Fibroblast of lung (primary cell): ENCODE data around the gene ZNF443. TPM values are rescaled to one million over a fixed set of nuclear protein-coding genes. Genes with fewer than 3 reads are reported as not detected.
"Not testable (repeated sequence)": the region's sequence is repeated elsewhere in the genome, so short reads cannot be mapped to it uniquely, and the experiment has no call there.

Experiments
- DNase-seq, 2 donors: peaks; one replicate each; pipeline versions ENCODE4 v3.0.0 to v3.0.0-alpha.2; 2010; ENCODE audit warnings: low read depth in 2 of 2
- H2AFZ ChIP-seq: 2 replicates; pipeline ENCODE4 v1.5.1; 2012; ENCODE audit warnings: low read length, control low read depth, inconsistent platforms
- H3K27ac ChIP-seq: 2 replicates; pipeline ENCODE4 v1.5.1; 2011; ENCODE audit warnings: low read length, control low read depth; ENCODE audit not compliant: insufficient read depth
- H3K27me3 ChIP-seq: 2 replicates; pipeline ENCODE4 v1.5.1; 2011; ENCODE audit warnings: mild to moderate bottlenecking, low read length; ENCODE audit not compliant: control insufficient read depth, insufficient read depth
- H3K36me3 ChIP-seq: 2 replicates; pipeline ENCODE4 v1.5.1; 2011; ENCODE audit warnings: low read length; ENCODE audit not compliant: control insufficient read depth, insufficient read depth
- H3K4me1 ChIP-seq: 2 replicates; pipeline ENCODE4 v1.5.1; 2011; ENCODE audit warnings: low read length; ENCODE audit not compliant: control insufficient read depth, insufficient read depth; ENCODE audit errors: extremely low read depth
- H3K4me2 ChIP-seq: 2 replicates; pipeline ENCODE4 v1.5.1; 2011; ENCODE audit warnings: low read length, control low read depth; ENCODE audit not compliant: insufficient read depth; ENCODE audit errors: extremely low read depth
- H3K4me3 ChIP-seq, 4 experiments: fragments of 200-600 bp in 1 of 4; sonication (generic) in 1 of 4; replicated peaks in 1 of 4; 2 replicates each; pipeline ENCODE4 v1.5.1; 2011 to 2016; ENCODE audit warnings: low read length in 4 of 4, low read depth in 3 of 4, mild to moderate bottlenecking in 3 of 4, control low read depth in 2 of 4, inconsistent platforms in 1 of 4, mixed read lengths in 1 of 4; ENCODE audit not compliant: insufficient read depth in 1 of 4; ENCODE audit errors: control extremely low read depth in 1 of 4
- H3K79me2 ChIP-seq: 2 replicates; pipeline ENCODE4 v1.5.1; 2012; ENCODE audit warnings: mild to moderate bottlenecking, low read length, inconsistent platforms; ENCODE audit not compliant: control insufficient read depth, insufficient read depth
- H3K9ac ChIP-seq: 2 replicates; pipeline ENCODE4 v1.5.1; 2011; ENCODE audit warnings: mild to moderate bottlenecking, low read length, control low read depth; ENCODE audit not compliant: insufficient read depth
- H3K9me3 ChIP-seq: 2 replicates; pipeline ENCODE4 v1.5.1; 2012; ENCODE audit warnings: low read depth, low read length; ENCODE audit not compliant: control insufficient read depth, insufficient read depth
- H4K20me1 ChIP-seq: 2 replicates; pipeline ENCODE4 v1.5.1; 2011; ENCODE audit warnings: low read length; ENCODE audit not compliant: control insufficient read depth, insufficient read depth; ENCODE audit errors: extremely low read depth
- EZH2 ChIP-seq: IDR thresholded peaks from 2 replicates; pipeline ENCODE4 v1.5.1; 2012; ENCODE audit warnings: low read length, control low read depth, mild to moderate bottlenecking; ENCODE audit errors: missing control alignments
- polyA plus RNA-seq, 2 donors: library from polyadenylated mRNA; depleted of rRNA in 1 of 2; stranded (reverse) in 1 of 2; unstranded in 1 of 2; fragments of >200 nt; gene quantifications; 2 replicates each; pipeline ENCODE4 v1.2.1, GENCODE V29; 2011 to 2012; ENCODE audit warnings: missing spikeins in 1 of 2
- total RNA-seq: library from RNA; depleted of rRNA; stranded (reverse); fragments of >200 nt; gene quantifications from 2 replicates; pipeline ENCODE4 v1.2.1, GENCODE V29; 2014
- TF ChIP-seq, protein P1 (sequence below), 2 donors: IDR thresholded peaks in 1 of 2; conservative IDR thresholded peaks in 1 of 2; 1 replicate in 1 of 2; 2 replicates in 1 of 2; pipeline ENCODE4 v1.5.1; 2011 to 2012; ENCODE audit warnings: low read length in 2 of 2, control low read depth in 1 of 2, inconsistent platforms in 1 of 2, low read depth in 1 of 2, mild to moderate bottlenecking in 1 of 2

ZNF443 gene
- total and polyA plus RNA-seq, 2 donors (not counting 1 experiment from before 2014, with no cell fraction given) = 1.1 to 2.3 TPM

DNA sequence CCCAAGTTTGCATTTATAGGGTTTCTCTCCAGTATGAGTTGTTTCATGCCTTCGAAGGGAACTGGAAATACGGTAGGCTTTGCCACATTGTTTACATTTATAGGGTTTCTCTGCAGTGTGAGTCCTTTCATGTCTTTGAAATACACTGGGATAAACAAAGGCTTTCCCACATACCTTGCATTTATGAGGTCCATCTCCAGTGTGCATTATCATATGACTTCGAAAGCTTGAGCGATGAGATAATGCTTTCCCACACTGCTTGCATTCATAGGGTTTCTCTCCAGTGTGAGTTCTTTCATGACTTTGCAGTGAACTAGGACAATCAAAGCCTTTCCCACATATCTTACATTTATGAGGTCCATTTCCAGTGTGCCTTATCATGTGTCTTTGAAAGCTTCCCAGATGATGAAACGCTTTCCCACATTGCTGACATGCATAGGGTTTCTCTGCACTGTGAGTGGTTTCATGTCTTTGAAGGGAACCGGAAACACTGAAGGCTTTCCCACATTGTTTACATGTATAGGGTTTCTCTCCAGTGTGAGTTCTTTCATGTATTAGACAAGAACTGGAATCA is 10.0 kb downstream of the ZNF443 start:
- not testable (repeated sequence) for H3K4me3 ChIP-seq, H3K27me3 ChIP-seq, H4K20me1 ChIP-seq, H3K4me1 ChIP-seq, H2AFZ ChIP-seq, H3K36me3 ChIP-seq, DNase-seq, H3K9me3 ChIP-seq, H3K9ac ChIP-seq, H3K79me2 ChIP-seq, H3K4me2 ChIP-seq, H3K27ac ChIP-seq

DNA sequence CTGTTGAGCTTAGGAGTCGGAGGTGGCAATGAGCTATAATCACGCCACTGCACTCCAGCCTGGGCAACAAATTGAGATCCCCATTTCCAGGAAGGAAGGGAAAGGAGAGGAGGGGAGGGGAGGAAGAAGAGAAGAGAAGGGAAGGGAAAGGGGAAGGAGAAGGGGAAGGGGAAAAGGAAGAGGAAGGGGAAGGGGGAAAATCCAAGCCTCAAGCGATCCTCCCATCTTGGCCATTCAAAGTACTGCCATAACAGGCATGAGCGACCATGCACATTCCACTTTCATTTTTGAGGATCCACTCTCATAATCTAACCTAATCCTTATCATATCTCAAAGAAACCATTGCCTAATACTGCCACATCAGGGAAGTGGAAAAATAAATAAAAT is 14.9 kb downstream of the ZNF443 start:
- H3K4me1 ChIP-seq = no peaks in the 10 kb centered on the region
- H3K27me3 ChIP-seq = no peaks in the 10 kb centered on the region
- no peak overlapping the region for H3K27ac ChIP-seq
- no peak overlapping the region for H2AFZ ChIP-seq
- H3K4me3 ChIP-seq = no peak overlapping the region
- H3K36me3 ChIP-seq = no peaks in the 10 kb centered on the region
- no peak overlapping the region for H3K9ac ChIP-seq
- no peaks in the 10 kb centered on the region for H4K20me1 ChIP-seq
- no peak overlapping the region for H3K4me2 ChIP-seq
- no peaks in the 10 kb centered on the region for H3K9me3 ChIP-seq
- no peaks in the 10 kb centered on the region for H3K79me2 ChIP-seq
- no peak for DNase-seq
- TF ChIP-seq EZH2 = no peak
- TF ChIP-seq, protein P1, sequence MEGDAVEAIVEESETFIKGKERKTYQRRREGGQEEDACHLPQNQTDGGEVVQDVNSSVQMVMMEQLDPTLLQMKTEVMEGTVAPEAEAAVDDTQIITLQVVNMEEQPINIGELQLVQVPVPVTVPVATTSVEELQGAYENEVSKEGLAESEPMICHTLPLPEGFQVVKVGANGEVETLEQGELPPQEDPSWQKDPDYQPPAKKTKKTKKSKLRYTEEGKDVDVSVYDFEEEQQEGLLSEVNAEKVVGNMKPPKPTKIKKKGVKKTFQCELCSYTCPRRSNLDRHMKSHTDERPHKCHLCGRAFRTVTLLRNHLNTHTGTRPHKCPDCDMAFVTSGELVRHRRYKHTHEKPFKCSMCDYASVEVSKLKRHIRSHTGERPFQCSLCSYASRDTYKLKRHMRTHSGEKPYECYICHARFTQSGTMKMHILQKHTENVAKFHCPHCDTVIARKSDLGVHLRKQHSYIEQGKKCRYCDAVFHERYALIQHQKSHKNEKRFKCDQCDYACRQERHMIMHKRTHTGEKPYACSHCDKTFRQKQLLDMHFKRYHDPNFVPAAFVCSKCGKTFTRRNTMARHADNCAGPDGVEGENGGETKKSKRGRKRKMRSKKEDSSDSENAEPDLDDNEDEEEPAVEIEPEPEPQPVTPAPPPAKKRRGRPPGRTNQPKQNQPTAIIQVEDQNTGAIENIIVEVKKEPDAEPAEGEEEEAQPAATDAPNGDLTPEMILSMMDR (conservative IDR thresholded peaks at IDR 0.05 in 1 of 2, IDR thresholded peaks at IDR 0.05 in 1 of 2; ENCODE audit: low read depth in 1 of 2, low read length in 2 of 2) = no peak

DNA sequence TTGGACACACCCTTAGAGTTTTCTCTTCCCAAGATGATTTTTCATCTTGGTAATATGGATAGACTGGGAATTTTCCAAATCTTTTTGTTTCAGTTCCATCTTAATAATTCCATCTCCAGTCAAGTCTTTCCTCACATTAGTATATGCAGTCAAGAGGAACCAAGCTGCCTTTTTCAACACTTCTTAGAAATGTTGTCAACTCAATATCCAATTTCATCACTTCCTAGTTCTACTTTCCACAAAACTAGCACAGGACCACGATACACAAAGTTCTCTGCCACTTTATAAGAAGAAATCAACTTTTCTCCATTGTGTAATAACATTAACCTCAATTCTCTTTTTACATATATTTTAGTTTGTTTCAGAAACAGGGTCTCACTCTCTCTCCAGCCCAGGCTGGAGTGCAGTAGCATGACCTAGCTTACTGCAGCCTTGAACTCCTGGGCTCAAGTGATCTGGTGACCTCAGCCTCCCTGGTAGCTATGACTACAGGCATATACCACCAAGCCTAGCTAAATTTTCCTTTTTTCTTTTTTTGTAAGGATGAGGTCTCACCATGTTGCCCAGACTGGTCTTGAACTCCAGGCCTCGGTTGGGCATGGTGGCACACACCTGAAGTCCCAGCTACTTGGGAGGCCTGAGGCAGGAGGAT is 15.5 kb downstream of the ZNF443 start:
- H2AFZ ChIP-seq = no peak overlapping the region
- H3K4me2 ChIP-seq = no peak overlapping the region
- H3K9ac ChIP-seq = no peak overlapping the region
- no peak for TF ChIP-seq EZH2
- TF ChIP-seq, protein P1 (conservative IDR thresholded peaks at IDR 0.05 in 1 of 2, IDR thresholded peaks at IDR 0.05 in 1 of 2; ENCODE audit: low read depth in 1 of 2, low read length in 2 of 2) = no peak
- H3K4me3 ChIP-seq = no peak overlapping the region
- H3K27ac ChIP-seq = no peak overlapping the region
- no peaks in the 10 kb centered on the region for H4K20me1 ChIP-seq
- H3K9me3 ChIP-seq = no peaks in the 10 kb centered on the region
- no peaks in the 10 kb centered on the region for H3K36me3 ChIP-seq
- no peaks in the 10 kb centered on the region for H3K79me2 ChIP-seq
- H3K4me1 ChIP-seq = no peaks in the 10 kb centered on the region
- DNase-seq = no peak
- no peaks in the 10 kb centered on the region for H3K27me3 ChIP-seq

DNA sequence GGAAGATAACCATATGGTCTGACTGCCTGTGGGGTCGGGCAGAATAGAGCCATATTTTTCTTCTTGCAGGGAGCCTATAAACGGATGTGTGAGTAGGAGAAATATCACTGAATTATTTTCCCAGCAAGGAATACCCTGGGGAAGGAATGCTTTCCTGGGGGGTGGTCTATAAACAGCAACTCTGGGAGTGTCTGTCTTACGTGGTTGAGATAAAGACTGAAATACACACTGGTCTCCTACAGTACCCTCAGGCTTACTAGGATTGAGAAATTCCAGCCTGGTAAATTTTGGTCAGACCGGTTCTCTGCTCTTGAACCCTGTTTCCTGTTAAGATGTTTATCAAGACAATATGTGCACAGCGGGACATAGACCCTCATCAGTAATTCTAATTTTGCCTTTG is 23.5 kb downstream of the ZNF443 start:
- not testable (repeated sequence) for H3K4me2 ChIP-seq, H3K4me3 ChIP-seq, H3K9me3 ChIP-seq, H3K79me2 ChIP-seq, H3K4me1 ChIP-seq, DNase-seq, H4K20me1 ChIP-seq, H3K36me3 ChIP-seq, H3K9ac ChIP-seq, H2AFZ ChIP-seq, H3K27ac ChIP-seq, H3K27me3 ChIP-seq
